Endothelial cell (in vitro differentiated cells): ENCODE results near the gene SLC28A2. TPM values are rescaled to one million over a fixed set of nuclear protein-coding genes. Genes with fewer than 3 reads are reported as not detected.
A peak's percentile ranks its signal among the peaks of the same experiment; 100 is the strongest.
"Not testable (repeated sequence)": the region's sequence is repeated elsewhere in the genome, so short reads cannot be mapped to it uniquely, and the experiment has no call there.

Source experiments
- DNase-seq: peaks from one replicate; pipeline ENCODE4 v3.0.0; 2021; ENCODE audit warnings: low spot score
- H3K27ac Mint-ChIP-seq: one replicate; pipeline ENCODE4 v1.8.0; 2021; ENCODE audit warnings: mixed read lengths, inconsistent platforms; ENCODE audit not compliant: unreplicated experiment
- H3K27me3 Mint-ChIP-seq: one replicate; pipeline ENCODE4 v1.8.0; 2021; ENCODE audit warnings: mild to moderate bottlenecking, moderate library complexity, mixed read lengths, inconsistent platforms; ENCODE audit not compliant: unreplicated experiment
- H3K36me3 Mint-ChIP-seq: one replicate; pipeline ENCODE4 v1.8.0; 2021; ENCODE audit warnings: mild to moderate bottlenecking, low read depth, mixed read lengths, inconsistent platforms; ENCODE audit not compliant: unreplicated experiment
- H3K4me1 Mint-ChIP-seq: one replicate; pipeline ENCODE4 v1.8.0; 2021; ENCODE audit warnings: mild to moderate bottlenecking, mixed read lengths, inconsistent platforms; ENCODE audit not compliant: unreplicated experiment
- H3K4me3 Mint-ChIP-seq: one replicate; pipeline ENCODE4 v1.8.0; 2021; ENCODE audit warnings: mild to moderate bottlenecking, mixed read lengths, inconsistent platforms; ENCODE audit not compliant: unreplicated experiment
- H3K9me3 Mint-ChIP-seq: one replicate; pipeline ENCODE4 v1.8.0; 2021; ENCODE audit warnings: mixed read lengths, inconsistent platforms; ENCODE audit not compliant: unreplicated experiment
- total RNA-seq: library from RNA; stranded (reverse); fragmentation: NEBNext Ultra II Directional; extraction: Animal tissue kit (Norgen Biotek cat#: 25700); gene quantifications from one replicate; pipeline ENCODE4 v1.2.1, GENCODE V29; 2021; ENCODE audit not compliant: unreplicated experiment
- TF ChIP-seq, protein P1 (sequence below): fragments of 200-600 bp; sonication (generic); IDR thresholded peaks from one replicate; pipeline ENCODE4 v1.5.0; 2021; ENCODE audit warnings: antibody characterized with exemption; ENCODE audit not compliant: unreplicated experiment

The SLC28A2 gene
- total RNA-seq, 1 donor from 2014 or later: not detected

GRCh38 chr15:45306105-45306504, 54.1 kb downstream of the SLC28A2 start:
- Mint-ChIP-seq H3K4me1 (no peaks in the 10 kb centered on the region), H3K36me3 (no peaks in the 10 kb centered on the region), H3K9me3 (no peaks in the 10 kb centered on the region), H3K27ac (no peak overlapping the region), H3K4me3 (no peak overlapping the region), H3K27me3 (peaks cover 3% of the 10 kb centered on the region)
- TF ChIP-seq, protein P1, sequence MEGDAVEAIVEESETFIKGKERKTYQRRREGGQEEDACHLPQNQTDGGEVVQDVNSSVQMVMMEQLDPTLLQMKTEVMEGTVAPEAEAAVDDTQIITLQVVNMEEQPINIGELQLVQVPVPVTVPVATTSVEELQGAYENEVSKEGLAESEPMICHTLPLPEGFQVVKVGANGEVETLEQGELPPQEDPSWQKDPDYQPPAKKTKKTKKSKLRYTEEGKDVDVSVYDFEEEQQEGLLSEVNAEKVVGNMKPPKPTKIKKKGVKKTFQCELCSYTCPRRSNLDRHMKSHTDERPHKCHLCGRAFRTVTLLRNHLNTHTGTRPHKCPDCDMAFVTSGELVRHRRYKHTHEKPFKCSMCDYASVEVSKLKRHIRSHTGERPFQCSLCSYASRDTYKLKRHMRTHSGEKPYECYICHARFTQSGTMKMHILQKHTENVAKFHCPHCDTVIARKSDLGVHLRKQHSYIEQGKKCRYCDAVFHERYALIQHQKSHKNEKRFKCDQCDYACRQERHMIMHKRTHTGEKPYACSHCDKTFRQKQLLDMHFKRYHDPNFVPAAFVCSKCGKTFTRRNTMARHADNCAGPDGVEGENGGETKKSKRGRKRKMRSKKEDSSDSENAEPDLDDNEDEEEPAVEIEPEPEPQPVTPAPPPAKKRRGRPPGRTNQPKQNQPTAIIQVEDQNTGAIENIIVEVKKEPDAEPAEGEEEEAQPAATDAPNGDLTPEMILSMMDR: no peak
- DNase-seq: no peak

- no peak overlapping the region for H3K27ac Mint-ChIP-seq
- H3K4me1 Mint-ChIP-seq: no peaks in the 10 kb centered on the region
- H3K27me3 Mint-ChIP-seq: peaks cover 3% of the 10 kb centered on the region
- no peaks in the 10 kb centered on the region for H3K9me3 Mint-ChIP-seq
- H3K4me3 Mint-ChIP-seq: no peak overlapping the region
- TF ChIP-seq, protein P1: peak; percentile 41
- no peaks in the 10 kb centered on the region for H3K36me3 Mint-ChIP-seq
- DNase-seq: no peak
Observed at GRCh38 chr15:45307230-45307924, 55.3 kb downstream of the SLC28A2 start.

DNA sequence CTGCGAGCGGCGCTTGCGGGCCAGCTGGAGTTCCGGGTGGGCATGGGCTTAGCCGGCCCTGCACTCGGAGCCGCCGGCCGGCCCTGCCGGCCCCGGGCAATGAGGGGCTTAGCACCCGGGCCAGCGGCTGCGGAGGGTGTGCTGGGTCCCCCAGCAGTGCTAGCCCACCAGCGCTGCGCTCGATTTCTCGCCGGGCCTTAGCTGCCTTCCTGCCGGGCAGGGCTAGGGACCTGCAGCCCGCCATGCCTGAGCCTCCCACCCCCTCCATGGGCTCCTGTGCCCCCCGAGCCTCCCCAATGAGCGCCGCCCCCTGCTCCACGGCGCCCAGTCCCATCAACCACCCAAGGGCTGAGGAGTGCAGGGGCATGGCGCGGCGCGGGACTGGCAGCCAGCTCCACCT, 62.1 kb downstream of the SLC28A2 start:
- not testable (repeated sequence) for H3K4me3 Mint-ChIP-seq, H3K27me3 Mint-ChIP-seq, DNase-seq, H3K9me3 Mint-ChIP-seq, H3K4me1 Mint-ChIP-seq, H3K27ac Mint-ChIP-seq, H3K36me3 Mint-ChIP-seq

GRCh38 chr15:45314960-45315359, 62.9 kb downstream of the SLC28A2 start:
- H3K4me1 Mint-ChIP-seq: no peaks in the 10 kb centered on the region
- no peak overlapping the region for H3K4me3 Mint-ChIP-seq
- peaks cover 7% of the 10 kb centered on the region for H3K27me3 Mint-ChIP-seq
- peak; percentile 5 for DNase-seq
- TF ChIP-seq, protein P1: no peak
- H3K27ac Mint-ChIP-seq: no peak overlapping the region
- no peaks in the 10 kb centered on the region for H3K36me3 Mint-ChIP-seq
- H3K9me3 Mint-ChIP-seq: no peaks in the 10 kb centered on the region

GRCh38 chr15:45319472-45320214, 67.6 kb downstream of the SLC28A2 start:
- H3K36me3 Mint-ChIP-seq: no peaks in the 10 kb centered on the region
- no peaks in the 10 kb centered on the region for H3K4me1 Mint-ChIP-seq
- H3K4me3 Mint-ChIP-seq: no peak overlapping the region
- no peak overlapping the region for H3K27ac Mint-ChIP-seq
- peaks cover 7% of the 10 kb centered on the region for H3K27me3 Mint-ChIP-seq
- H3K9me3 Mint-ChIP-seq: no peaks in the 10 kb centered on the region
- TF ChIP-seq, protein P1: no peak
- no peak for DNase-seq
